ENCODE measurements around the gene SIM2.

DNA sequence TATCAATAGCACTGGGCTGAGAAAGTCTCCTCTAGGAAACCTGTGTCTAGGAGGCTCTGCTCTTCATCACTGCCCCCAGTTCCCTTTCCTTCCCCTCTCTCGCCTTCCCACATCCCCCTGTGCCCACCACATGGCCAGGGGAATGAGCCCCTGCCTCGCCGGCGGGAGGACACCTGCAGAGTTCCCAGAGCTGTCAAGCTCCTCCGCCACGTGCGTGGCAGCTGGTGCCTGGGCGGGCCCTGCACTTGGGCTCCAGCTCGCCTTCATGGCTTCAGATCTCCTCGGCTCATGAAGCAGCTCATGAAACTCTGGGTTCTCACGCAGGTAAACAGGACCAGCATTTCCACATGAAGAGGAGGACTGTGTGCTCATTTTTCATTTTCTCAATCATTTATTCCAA, 62.8 kb downstream of the SIM2 start:
- no peak for TF ChIP-seq FOSL1 (IDR thresholded peaks at IDR 0.05; ENCODE audit: low read depth)
- no peak for TF ChIP-seq EZH2 (IDR thresholded peaks at IDR 0.05)
- TF ChIP-seq POLR2A (IDR thresholded peaks at IDR 0.05; ENCODE audit: borderline replicate concordance, extremely low read depth, insufficient read depth, insufficient read length) = no peak
- TF ChIP-seq TCF7L2 (IDR thresholded peaks at IDR 0.05; ENCODE audit: borderline replicate concordance, extremely low read depth, insufficient read depth, insufficient read length) = no peak
- TF ChIP-seq, protein P1, sequence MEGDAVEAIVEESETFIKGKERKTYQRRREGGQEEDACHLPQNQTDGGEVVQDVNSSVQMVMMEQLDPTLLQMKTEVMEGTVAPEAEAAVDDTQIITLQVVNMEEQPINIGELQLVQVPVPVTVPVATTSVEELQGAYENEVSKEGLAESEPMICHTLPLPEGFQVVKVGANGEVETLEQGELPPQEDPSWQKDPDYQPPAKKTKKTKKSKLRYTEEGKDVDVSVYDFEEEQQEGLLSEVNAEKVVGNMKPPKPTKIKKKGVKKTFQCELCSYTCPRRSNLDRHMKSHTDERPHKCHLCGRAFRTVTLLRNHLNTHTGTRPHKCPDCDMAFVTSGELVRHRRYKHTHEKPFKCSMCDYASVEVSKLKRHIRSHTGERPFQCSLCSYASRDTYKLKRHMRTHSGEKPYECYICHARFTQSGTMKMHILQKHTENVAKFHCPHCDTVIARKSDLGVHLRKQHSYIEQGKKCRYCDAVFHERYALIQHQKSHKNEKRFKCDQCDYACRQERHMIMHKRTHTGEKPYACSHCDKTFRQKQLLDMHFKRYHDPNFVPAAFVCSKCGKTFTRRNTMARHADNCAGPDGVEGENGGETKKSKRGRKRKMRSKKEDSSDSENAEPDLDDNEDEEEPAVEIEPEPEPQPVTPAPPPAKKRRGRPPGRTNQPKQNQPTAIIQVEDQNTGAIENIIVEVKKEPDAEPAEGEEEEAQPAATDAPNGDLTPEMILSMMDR (IDR thresholded peaks at IDR 0.05 in 2 of 3, conservative IDR thresholded peaks at IDR 0.05 in 1 of 3; ENCODE audit: borderline replicate concordance in 1 of 3, insufficient read depth in 1 of 3, low read depth in 2 of 3, low read length in 2 of 3) = no peak
- no peak for TF ChIP-seq EZH2phosphoT487 (IDR thresholded peaks at IDR 0.05; ENCODE audit: borderline replicate concordance)
- no peak for TF ChIP-seq YY1 (IDR thresholded peaks at IDR 0.05; ENCODE audit: extremely low read depth, insufficient replicate concordance, low read depth, low read length)
